Umbilical cord (tissue), 2 donors: ENCODE measurements around the gene EPC2. TPM values are rescaled to one million over a fixed set of nuclear protein-coding genes. Genes with fewer than 3 reads are reported as not detected.
"Not testable (repeated sequence)": the region's sequence is repeated elsewhere in the genome, so short reads cannot be mapped to it uniquely, and the experiment has no call there.

ENCODE experiments used
- DNase-seq: peaks from one replicate; pipeline ENCODE4 v3.0.0-alpha.2; 2015; ENCODE audit warnings: low spot score
- total RNA-seq: library from RNA; depleted of rRNA; stranded (reverse); fragments of >200 nt; gene quantifications from one replicate; pipeline ENCODE4 v1.2.3, GENCODE V29; 2014; ENCODE audit warnings: low replicate concordance; ENCODE audit not compliant: insufficient read depth

Gene EPC2
- total RNA-seq, 1 donor from 2014 or later, result 38.8 TPM

GRCh38 chr2:148674063-148675020 lies 29.8 kb downstream of the EPC2 start:
- DNase-seq, result no peak

- DNase-seq, result no peak
Observed at GRCh38 chr2:148675708-148676107, 31.2 kb downstream of the EPC2 start.

- not testable (repeated sequence) for DNase-seq
Observed at GRCh38 chr2:148678302-148679179, 34.0 kb downstream of the EPC2 start.

GRCh38 chr2:148680462-148680861 lies 35.9 kb downstream of the EPC2 start:
- no peak for DNase-seq

GRCh38 chr2:148681443-148681842 lies 36.9 kb downstream of the EPC2 start:
- DNase-seq, result no peak

- not testable (repeated sequence) for DNase-seq
Observed at GRCh38 chr2:148681862-148682261, 37.3 kb downstream of the EPC2 start.

DNA sequence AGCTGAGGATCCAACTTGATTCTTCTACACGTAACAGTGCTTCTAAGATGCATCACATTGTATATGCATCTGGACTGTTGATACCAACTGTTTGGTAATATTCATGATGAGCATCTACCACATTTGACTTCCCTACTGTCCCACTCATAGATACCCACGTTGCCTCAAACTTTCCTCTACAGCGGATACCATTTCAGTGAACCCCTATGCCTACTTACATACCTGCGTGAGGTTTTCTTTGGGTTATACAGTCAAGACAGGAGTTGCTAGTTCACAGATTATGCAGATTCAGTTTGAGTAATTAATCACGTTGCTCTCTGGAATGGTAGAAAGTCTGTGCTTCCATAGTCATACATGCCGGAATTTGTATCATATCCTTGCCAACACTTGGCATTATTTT lies 40.0 kb downstream of the EPC2 start:
- DNase-seq, result no peak

DNA sequence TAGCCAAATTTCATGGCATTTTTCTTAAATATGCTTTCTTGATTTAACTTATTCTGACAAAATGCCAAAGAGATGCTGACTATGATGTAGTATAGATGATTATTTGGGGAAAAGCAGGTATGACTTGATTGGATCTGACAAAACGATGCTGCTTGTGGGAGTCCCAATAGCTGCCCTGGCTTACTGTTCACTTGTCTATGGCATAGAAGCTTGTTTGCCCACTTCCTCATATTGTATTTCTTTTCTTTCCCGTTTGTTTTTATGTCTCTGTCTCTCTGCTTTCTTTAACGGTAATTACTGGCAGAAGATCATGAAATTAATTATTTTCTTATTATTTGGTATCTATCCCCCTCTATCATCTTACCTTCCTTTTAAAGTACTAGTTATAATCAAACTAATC lies 43.0 kb downstream of the EPC2 start:
- DNase-seq, result no peak

DNA sequence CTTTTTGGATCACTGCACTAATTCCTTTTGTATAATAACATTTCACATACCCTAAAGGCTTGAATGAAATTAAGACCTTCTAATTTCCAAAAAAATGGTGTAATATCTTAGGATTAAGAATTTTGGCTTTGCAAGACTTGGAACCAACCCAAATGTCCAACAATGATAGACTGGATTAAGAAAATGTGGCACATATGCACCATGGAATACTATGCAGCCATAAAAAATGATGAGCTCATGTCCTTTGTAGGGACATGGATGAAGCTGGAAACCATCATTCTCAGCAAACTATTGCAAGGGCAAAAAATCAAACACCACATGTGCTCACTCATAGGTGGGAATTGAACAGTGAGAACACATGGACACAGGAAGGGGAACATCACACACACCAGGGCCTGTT lies 43.5 kb downstream of the EPC2 start:
- not testable (repeated sequence) for DNase-seq

GRCh38 chr2:148696985-148697384 lies 52.4 kb downstream of the EPC2 start:
- no peak for DNase-seq

- no peak for DNase-seq
Observed at GRCh38 chr2:148699830-148700229, 55.3 kb downstream of the EPC2 start.

- DNase-seq, result no peak
Observed at GRCh38 chr2:148701039-148701438, 56.5 kb downstream of the EPC2 start.

- DNase-seq, result no peak
Observed at GRCh38 chr2:148701877-148702276, 57.3 kb downstream of the EPC2 start.

- no peak for DNase-seq
Observed at GRCh38 chr2:148702475-148702874, 57.9 kb downstream of the EPC2 start.

- DNase-seq, result no peak
Observed at GRCh38 chr2:148704247-148704646, 59.7 kb downstream of the EPC2 start.

DNA sequence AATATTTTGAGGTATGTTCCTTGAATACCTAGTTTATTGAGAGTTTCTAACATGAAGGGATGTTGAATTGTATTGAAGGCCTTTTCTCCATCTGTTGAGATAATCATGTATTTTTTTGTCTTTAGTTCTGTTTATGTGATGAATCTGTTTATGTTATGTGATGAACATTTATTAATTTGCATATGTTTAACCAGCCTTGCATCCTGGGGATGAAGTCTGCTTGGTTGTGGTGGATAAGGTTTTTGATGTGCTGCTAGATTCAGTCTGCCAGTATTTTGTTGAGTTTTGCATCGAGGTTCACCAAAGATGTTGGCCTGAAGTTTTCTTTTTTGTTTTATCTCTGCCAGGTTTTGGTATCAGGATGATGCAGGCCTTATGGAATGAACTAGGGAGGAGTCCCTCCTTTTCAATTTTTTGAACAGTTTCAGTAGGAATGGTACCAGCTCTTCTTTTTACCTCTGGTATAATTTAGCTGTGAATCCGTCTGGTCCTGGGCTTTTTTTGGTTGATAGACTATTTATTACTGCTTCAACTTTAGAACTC lies 71.9 kb downstream of the EPC2 start:
- no peak for DNase-seq

DNA sequence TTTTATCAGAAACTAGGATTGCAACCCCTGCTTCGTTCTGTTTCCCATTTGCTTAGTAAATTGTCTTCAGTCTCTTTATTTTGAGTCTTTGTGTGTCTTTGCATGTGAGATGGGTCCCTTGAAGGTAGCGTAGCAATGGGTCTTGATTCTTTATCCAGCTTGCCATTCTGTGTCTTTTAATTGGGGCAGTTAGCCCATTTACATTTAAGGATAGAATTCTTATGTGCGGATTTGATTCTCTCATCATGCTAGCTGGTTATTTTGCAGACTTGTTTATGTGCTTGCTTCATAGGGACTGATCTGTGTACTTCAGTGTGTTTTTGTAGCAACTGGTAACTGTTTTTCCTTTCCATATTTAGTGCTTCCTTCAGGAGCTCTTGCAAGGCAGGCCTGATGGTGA lies 73.5 kb downstream of the EPC2 start:
- no peak for DNase-seq

- no peak for DNase-seq
Observed at GRCh38 chr2:148719195-148719749, 74.7 kb downstream of the EPC2 start.

DNA sequence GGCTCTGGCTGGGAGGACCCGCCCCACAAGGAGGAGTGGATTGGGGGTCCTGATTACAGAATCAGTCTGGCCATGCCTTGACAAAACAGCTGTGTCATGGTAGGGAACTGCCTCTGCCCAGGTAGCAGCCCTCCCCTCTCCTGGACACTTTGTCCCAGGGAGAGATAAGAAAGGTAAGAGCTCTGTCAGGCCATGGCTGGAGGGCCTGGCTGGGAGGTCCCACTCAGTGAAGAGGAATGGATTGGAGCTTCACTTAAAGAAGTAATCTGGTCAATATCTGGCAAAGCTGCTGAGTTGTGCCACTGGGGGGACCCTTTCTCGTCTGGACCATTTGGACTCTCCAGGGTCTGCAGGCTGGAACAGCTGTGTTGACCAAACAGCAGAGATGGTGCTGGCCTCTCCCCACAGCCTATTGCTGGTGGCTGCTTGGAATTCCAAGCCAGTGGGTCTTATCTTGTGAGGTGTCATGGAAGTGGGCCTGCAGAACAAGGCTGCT lies 75.4 kb downstream of the EPC2 start:
- no peak for DNase-seq

DNA sequence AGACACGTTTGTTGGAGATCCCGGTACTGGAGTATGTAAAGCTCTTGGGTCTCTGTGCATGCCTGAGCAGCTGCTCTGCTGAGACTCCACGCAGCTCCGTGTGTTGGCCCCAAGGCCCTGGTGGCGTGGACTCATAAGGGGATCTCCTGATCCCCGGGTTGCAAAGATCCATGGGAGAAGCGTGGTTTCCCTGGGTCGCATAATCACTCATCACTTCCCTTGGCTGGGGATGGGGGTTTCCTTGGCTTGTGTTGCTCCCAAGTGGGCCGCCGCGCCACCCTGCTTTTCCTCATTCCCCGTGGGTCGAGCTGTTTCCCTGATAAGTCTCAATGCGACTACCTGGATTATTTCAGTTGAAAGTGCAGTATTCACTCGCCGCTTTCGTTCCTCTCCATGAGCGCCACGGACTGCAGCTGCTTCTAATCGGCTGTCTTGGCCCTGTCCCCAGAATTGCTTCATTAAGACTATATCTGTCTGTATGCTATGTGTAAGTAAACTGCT lies 76.0 kb downstream of the EPC2 start:
- DNase-seq, result peak; percentile 70

- DNase-seq, result no peak
Observed at GRCh38 chr2:148721520-148721931, 77.0 kb downstream of the EPC2 start.
